Spleen (tissue), 7 donors: ENCODE measurements around the gene PRCP.

Experiments
- CTCF ChIP-seq, 11 experiments: fragments of 200-600 bp in 7 of 11; fragments of 450-650 bp in 4 of 11; sonication (generic) in 4 of 11; IDR thresholded peaks in 8 of 11; conservative IDR thresholded peaks in 3 of 11; 1 replicate in 7 of 11; 2 replicates in 4 of 11; pipeline versions ENCODE4 v1.4.0 to v1.8.0; 2016 to 2021; ENCODE audit warnings: antibody characterized with exemption in 11 of 11, inconsistent platforms in 4 of 11, mild to moderate bottlenecking in 1 of 11
- POLR2A ChIP-seq, 3 donors: fragments of 450-650 bp; IDR thresholded peaks; one replicate each; pipeline ENCODE4 v1.5.1; 2017; ENCODE audit warnings: antibody characterized with exemption in 3 of 3, mild to moderate bottlenecking in 1 of 3
- donor health status: DM: no; HTN: no; CAD: no; lungs with moderate emphysema.
- donor health status: DM: no; HTN: no; CAD: no.
- donor health status: DM: no; HTN: no; CAD: no.

DNA sequence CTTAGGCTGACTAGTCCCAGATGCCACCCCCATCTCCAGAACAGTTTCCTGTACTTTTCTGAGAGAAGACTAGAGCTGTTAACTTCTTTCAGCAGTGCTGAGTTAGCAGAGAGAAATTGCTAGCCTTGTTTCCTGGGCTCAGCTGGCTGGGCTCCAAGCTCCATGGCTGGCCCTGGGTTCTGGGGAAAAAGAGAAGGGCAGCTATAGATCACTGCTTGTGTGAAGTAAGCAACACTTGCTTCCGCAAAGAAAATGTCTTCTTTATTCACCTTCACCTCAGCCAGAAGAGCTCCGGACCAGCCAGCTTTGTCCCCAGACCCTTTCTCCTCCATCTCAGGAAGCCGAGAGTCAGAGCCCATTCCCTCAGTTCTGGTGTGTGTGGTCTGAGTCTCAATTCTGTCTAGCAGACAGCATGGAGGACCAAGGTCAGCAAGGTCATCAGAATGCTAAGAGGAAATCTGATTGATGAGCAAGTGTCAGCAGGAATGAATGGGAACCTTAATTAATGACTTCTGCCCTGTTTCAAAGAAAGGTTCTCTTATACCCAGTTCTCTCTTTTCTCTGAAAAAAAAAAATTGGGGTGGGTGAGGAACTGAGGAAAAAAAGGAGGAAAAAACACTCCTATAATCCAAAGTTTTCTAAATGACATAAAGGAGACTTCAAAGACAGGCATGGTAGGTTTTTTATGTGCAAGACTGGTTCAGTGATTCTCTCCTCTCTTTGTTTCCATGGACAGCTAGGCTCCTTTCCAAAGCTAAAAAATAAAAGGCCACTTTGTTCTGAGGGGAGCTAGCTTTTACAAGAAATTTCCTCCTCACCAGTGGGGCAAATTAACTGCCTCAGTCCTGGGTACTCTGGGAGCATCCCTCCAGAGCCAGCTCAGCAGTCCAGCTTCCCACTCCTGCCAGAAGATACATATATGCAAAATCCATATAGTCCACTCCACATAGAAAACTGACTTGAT lies 103.0 kb downstream of the PRCP start:
- TF ChIP-seq CTCF (IDR thresholded peaks at IDR 0.05 in 8 of 11, conservative IDR thresholded peaks at IDR 0.05 in 3 of 11) (no peak), POLR2A (IDR thresholded peaks at IDR 0.05) (no peak)
